BJ (cell line): Measurements from ENCODE around the gene CACNB3. TPM values are rescaled to one million over a fixed set of nuclear protein-coding genes. Genes with fewer than 3 reads are reported as not detected.

Experiments used
- CTCF ChIA-PET: fragments of 350-600 bp; formaldehyde crosslinking; extraction: SDS; loops from one replicate; lab custom pipeline; 2021; ENCODE audit warnings: antibody characterized with exemption, inconsistent platforms; lab: Yijun Ruan, JAX
- POLR2A ChIA-PET: fragments of 300-600 bp; sonication (Branson Sonifier 250); formaldehyde crosslinking; extraction: SDS; loops from one replicate; lab custom pipeline; 2021; ENCODE audit warnings: antibody characterized with exemption; lab: Charles Lee
- DNase-seq: peaks from one replicate; pipeline ENCODE4 v3.0.0-alpha.2; 2011; ENCODE audit warnings: low read depth
- H3K27me3 ChIP-seq: 2 replicates; pipeline ENCODE4 v1.6.0; 2011; ENCODE audit warnings: low read length; ENCODE audit not compliant: control insufficient read depth, insufficient read depth
- H3K36me3 ChIP-seq: 2 replicates; pipeline ENCODE4 v1.5.1; 2011; ENCODE audit warnings: low read length; ENCODE audit not compliant: control insufficient read depth, insufficient read depth
- H3K4me3 ChIP-seq: 2 replicates; pipeline ENCODE4 v1.5.1; 2011; ENCODE audit warnings: low read depth, mild to moderate bottlenecking, control low read depth, low read length
- CTCF ChIP-seq: IDR thresholded peaks from 2 replicates; pipeline ENCODE4 v1.5.1; 2011; ENCODE audit warnings: low read depth, mild to moderate bottlenecking, control low read depth, inconsistent platforms, low read length, moderate library complexity; ENCODE audit not compliant: insufficient read depth
- polyA minus RNA-seq: library from RNA; depleted of rRNA, polyadenylated mRNA; stranded (reverse); fragments of >200 nt; gene quantifications from 2 replicates; pipeline ENCODE4 v1.2.3, GENCODE V29; 2011; rRNA and poly(A)+ RNA removed
- polyA plus RNA-seq: library from polyadenylated mRNA; depleted of rRNA; stranded (reverse); fragments of >200 nt; gene quantifications from 2 replicates; pipeline ENCODE4 v1.2.3, GENCODE V29; 2011; rRNA removed

The CACNB3 gene
- polyA plus RNA-seq: 24.2 and 48.2 TPM in 2 replicates
- polyA minus RNA-seq: 26.6 and 32.2 TPM in 2 replicates

- H3K4me3 ChIP-seq: peak within 1 kb of the TSS; percentile 83
- no peak for DNase-seq
- no peak for TF ChIP-seq CTCF
- no peaks in the 10 kb centered on the region for H3K27me3 ChIP-seq
- POLR2A ChIA-PET: no interaction called here
- CTCF ChIA-PET: interaction anchor here (1.4 kb wide), 1 partner anchor 72 kb away, joined by 4 read pairs; no protein-coding TSS in a partner anchor
- no peaks in the 10 kb centered on the region; the same call in 1 of the 2 replicates for H3K36me3 ChIP-seq
Measured at GRCh38 chr12:48817873-48818830, at the start of gene CACNB3. TSS of gene CACNB3 (plus strand) at chr12:48818496. CDS start at chr12:48818930, 434 bp downstream.

GRCh38 chr12:48768736-48769135, 49.6 kb upstream of the CACNB3 start:
- Histone ChIP-seq H3K36me3 (peaks cover 42% of the 10 kb centered on the region), H3K27me3 (no peaks in the 10 kb centered on the region), H3K4me3 (no peak overlapping the region)
- CTCF ChIA-PET: interaction anchor here (2.4 kb wide), 1 partner anchor 27 kb away, joined by 9 read pairs; no protein-coding TSS in a partner anchor
- no peak for DNase-seq
- POLR2A ChIA-PET: no interaction called here
- TF ChIP-seq CTCF: no peak

GRCh38 chr12:48770756-48771155, 47.5 kb upstream of the CACNB3 start:
- CTCF ChIA-PET: interaction anchor here (0.8 to 1.0 kb wide), 2 partner anchors 18 to 25 kb away, joined by 3 to 4 read pairs; partner anchors contain the start of gene ADCY6
- H3K36me3 ChIP-seq: peaks cover 56% of the 10 kb centered on the region
- POLR2A ChIA-PET: no interaction called here
- no peak for TF ChIP-seq CTCF
- H3K27me3 ChIP-seq: no peaks in the 10 kb centered on the region
- H3K4me3 ChIP-seq: no peak overlapping the region
- DNase-seq: no peak

- no peak for DNase-seq
- no peak for TF ChIP-seq CTCF
- Histone ChIP-seq H3K36me3 (peaks cover 57% of the 10 kb centered on the region), H3K4me3 (no peak overlapping the region), H3K27me3 (no peaks in the 10 kb centered on the region)
- CTCF ChIA-PET: interaction anchor here (1.0 kb wide), 1 partner anchor 17 kb away, joined by 3 read pairs; the partner anchor contains the start of gene ADCY6
- POLR2A ChIA-PET: interaction anchor here (0.5 kb wide), 1 partner anchor 162 kb away, joined by 12 read pairs; no protein-coding TSS in a partner anchor
Measured at GRCh38 chr12:48771588-48772112, 46.6 kb upstream of the CACNB3 start.

GRCh38 chr12:48773686-48774085, 44.6 kb upstream of the CACNB3 start:
- no peaks in the 10 kb centered on the region for H3K27me3 ChIP-seq
- H3K4me3 ChIP-seq: no peak overlapping the region
- H3K36me3 ChIP-seq: peaks cover 55% of the 10 kb centered on the region
- POLR2A ChIA-PET: no interaction called here
- CTCF ChIA-PET: interaction anchor here (0.9 to 1.2 kb wide), 2 partner anchors 8 to 14 kb away, joined by 5 to 6 read pairs; no protein-coding TSS in a partner anchor
- DNase-seq: no peak
- no peak for TF ChIP-seq CTCF
